Measurements from ENCODE around the gene LDLRAP1.

Gene LDLRAP1

DNA sequence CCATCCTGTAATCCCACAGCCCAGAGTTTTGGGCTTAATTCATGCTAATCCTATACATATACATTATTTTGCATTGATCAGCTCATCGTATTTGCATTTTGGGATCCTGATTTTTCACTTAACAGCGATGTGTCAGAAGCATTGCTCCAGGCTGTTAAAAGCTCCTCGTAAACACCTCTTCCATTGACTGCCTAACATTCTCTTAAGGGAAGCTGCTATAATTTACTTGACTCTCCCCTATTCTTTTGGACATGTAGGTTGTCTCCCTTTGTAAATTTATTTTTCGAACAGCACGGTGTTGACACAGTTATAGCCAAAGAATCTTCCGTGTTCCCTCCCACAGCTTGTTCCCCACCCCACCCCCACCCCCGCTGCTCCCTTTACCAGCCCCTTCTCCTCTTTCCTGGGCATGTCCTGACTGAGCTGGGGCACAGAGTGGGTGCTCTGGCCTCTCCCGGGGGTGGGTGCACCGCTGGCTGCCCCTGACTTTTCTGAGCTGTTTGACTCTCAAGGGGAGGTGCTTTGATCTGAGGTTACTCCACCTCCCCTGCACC, 22.8 kb downstream of the LDLRAP1 start:
- no peak for DNase-seq (ENCODE audit: low read depth in 2 of 2)
- no peak overlapping the region for H3K4me3 ChIP-seq (replicated peaks in 1 of 2; ENCODE audit: low read depth in 2 of 2, low read length in 2 of 2)
- TF ChIP-seq, protein P1, sequence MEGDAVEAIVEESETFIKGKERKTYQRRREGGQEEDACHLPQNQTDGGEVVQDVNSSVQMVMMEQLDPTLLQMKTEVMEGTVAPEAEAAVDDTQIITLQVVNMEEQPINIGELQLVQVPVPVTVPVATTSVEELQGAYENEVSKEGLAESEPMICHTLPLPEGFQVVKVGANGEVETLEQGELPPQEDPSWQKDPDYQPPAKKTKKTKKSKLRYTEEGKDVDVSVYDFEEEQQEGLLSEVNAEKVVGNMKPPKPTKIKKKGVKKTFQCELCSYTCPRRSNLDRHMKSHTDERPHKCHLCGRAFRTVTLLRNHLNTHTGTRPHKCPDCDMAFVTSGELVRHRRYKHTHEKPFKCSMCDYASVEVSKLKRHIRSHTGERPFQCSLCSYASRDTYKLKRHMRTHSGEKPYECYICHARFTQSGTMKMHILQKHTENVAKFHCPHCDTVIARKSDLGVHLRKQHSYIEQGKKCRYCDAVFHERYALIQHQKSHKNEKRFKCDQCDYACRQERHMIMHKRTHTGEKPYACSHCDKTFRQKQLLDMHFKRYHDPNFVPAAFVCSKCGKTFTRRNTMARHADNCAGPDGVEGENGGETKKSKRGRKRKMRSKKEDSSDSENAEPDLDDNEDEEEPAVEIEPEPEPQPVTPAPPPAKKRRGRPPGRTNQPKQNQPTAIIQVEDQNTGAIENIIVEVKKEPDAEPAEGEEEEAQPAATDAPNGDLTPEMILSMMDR (IDR thresholded peaks at IDR 0.05; ENCODE audit: low read depth, low read length): no peak

DNA sequence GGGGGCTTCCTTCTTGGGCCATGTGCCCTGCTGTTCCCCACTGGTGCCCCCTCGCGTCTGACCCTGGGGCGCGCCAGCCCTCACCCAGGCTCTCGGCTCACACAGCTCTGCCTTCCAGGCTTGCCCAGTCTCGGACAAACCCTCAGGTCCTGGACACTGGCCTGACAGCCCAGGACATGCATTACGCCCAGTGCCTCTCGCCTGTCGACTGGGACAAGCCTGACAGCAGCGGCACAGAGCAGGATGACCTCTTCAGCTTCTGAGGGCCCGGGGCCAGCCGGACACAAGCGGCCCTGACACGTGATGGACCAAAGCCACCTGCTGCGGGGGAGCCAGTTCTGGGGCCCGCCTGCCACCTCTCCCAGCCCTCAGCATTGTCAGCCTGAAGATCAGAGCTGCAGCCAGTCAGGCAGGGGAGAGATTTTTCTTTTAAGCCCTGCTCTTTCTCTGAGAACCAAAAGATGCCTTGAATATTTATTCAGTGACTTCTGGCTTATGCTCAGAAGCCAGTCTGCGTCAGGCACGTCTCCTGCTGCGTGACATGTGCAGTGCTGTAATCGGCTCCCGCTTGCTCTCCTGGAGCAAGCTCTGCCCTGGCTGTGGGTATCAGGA, 23.4 kb downstream of the LDLRAP1 start:
- peak; percentile 42 to 70 for DNase-seq (ENCODE audit: low read depth in 2 of 2)
- TF ChIP-seq, protein P1 (IDR thresholded peaks at IDR 0.05; ENCODE audit: low read depth, low read length): no peak
- H3K4me3 ChIP-seq (replicated peaks in 1 of 2; ENCODE audit: low read depth in 2 of 2, low read length in 2 of 2): no peak overlapping the region

DNA sequence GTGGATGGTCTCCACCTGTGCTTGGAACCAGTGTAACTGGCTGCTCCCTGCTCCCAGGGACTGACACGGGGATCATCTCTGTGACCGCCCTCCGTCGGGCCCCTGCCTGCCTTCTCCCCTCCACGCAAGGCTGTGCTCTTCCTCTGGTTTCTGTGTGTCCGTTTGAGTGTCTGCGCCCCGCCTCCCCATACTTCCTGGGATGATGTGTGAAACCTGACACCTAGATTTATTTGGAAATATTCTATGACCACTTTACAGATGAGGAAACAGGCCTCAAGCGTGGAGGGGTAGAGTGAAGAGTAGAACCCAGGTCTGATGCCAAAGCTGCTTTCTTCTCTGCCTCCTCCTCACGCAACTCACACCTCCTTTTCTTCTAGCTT, 24.3 kb downstream of the LDLRAP1 start:
- TF ChIP-seq, protein P1 (IDR thresholded peaks at IDR 0.05; ENCODE audit: low read depth, low read length): no peak
- no peak for DNase-seq (ENCODE audit: low read depth in 2 of 2)
- H3K4me3 ChIP-seq (replicated peaks in 1 of 2; ENCODE audit: low read depth in 2 of 2, low read length in 2 of 2): no peak overlapping the region

DNA sequence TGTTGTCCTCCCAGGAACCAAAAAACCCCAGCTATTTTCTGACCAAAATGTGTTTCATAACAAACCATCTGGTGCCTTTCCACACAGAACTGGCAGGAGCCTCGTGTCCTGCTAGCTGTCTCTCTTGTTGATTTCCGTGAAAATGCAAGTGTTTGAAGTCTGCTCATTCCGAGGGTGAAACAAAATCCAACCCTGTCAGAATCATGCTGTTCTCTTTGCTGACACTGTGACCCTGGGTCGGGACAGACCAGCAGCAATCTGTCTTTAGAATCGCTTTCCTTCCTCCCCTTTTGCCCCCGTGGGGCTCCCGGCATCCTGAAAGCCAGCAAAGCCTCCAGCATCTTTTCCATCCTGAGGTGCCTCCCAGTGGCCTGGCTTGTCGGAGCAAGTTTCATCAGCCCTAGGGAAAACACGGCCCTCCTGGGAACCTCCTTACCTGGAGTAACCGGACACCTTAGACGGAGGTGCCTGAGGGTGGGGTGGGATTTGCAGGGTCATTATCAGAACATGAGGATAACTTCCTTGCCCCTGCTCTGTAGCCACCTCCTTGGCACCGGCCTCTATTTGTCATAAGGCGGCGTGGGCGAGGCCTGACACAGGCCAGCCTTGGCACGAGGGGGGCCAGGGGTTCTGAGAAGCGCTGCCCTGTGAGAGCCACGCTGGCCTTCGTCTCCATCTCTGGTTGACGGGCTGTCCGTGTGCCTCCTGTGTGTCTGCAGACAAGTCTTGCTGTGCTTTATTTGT, 24.9 kb downstream of the LDLRAP1 start:
- peak; percentile 62 for DNase-seq (ENCODE audit: low read depth in 2 of 2)

DNA sequence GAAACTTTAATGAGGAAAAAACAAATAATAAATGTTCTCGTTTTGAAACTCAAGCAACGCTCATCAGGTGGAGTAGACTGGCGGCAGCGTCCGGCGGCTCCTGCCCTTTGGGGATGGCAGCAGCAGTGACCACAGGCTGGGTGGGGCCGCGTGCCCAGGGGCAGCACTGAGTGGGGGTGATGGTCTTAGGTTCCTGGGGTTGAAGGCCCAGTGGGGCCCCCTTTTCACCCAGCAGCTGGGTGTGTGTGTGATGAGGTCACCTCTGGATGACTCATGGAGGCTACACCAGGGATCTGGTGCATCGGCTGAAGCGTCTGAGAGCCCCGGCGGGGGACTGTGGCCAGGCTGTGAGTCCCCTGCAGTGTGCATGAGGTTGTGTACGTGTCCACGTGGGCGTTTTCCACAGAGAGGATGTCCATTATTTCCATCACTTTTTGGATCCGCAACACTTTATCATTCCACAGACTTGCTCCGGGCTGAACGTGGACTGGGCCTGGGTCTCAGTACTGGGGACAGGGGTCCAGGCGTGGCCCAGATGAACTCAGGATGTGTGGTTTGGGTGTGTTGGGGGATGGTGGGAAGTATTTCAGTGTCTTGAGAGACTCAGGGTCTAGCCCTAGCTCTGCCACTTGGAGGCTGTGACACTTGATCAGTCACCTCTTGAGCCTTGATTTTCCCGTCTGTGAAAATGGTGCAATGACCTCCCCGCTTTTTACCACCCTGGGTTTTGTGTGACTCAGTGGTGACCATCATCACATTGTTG, 25.6 kb downstream of the LDLRAP1 start:
- DNase-seq (ENCODE audit: low read depth in 2 of 2): peak; percentile 63 to 84
- H3K4me3 ChIP-seq (replicated peaks in 1 of 2; ENCODE audit: low read depth in 2 of 2, low read length in 2 of 2): no peak overlapping the region
- TF ChIP-seq, protein P1 (IDR thresholded peaks at IDR 0.05; ENCODE audit: low read depth, low read length): no peak

More for the DNA sequence above, 24.9 kb downstream of the LDLRAP1 start:
- TF ChIP-seq, protein P1 (IDR thresholded peaks at IDR 0.05; ENCODE audit: low read depth, low read length): no peak
- no peak overlapping the region for H3K4me3 ChIP-seq (replicated peaks in 1 of 2; ENCODE audit: low read depth in 2 of 2, low read length in 2 of 2)

DNA sequence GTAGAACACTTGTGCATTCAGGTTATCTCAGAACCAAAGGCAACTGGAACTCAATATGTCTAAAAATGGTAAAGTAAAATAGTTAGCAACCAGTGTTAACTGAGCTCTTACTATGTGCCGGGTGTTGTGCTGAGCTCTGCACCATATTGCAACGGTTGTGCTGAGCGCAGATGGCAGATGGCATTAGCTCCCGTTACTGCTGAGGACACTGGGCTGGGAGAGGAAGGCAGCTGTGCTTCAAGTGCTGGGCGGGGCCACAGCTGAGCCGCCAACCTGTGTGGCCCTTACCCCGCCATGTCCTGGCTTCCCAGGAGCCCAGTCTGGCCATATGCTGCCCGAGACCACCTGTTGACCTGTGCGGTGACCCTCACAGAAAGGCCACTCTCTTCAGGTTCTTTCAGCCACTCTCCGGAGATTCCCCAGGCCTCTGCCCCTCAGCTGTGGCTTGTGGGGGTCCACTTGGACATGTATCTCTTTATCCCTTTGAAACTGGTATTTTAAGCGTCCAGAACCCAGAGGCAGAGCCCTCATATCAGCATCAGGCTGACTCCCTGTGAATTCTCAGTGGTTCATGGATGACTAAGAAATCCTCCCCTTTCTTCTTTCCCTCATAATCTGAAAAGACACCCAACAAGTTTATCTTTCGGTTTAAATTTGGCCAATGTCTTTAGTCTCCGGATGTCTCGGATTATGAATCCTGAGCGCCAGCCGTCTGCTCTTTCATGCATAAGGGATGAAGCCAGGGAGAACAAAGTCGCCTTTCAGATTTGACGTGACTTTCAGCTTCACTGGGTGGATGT, 26.4 kb downstream of the LDLRAP1 start:
- no peak overlapping the region for H3K4me3 ChIP-seq (replicated peaks in 1 of 2; ENCODE audit: low read depth in 2 of 2, low read length in 2 of 2)
- TF ChIP-seq, protein P1 (IDR thresholded peaks at IDR 0.05; ENCODE audit: low read depth, low read length): no peak
- DNase-seq (ENCODE audit: low read depth in 2 of 2): peak; percentile 15 to 30

All from cardiac fibroblast (primary cell).